Subcutaneous adipose tissue (tissue), 4 donors: ENCODE data around the gene CPA5. TPM values are rescaled to one million over a fixed set of nuclear protein-coding genes. Genes with fewer than 3 reads are reported as not detected.

Source experiments
- total RNA-seq, 4 donors: library from RNA; depleted of rRNA; stranded (reverse); fragments of >200 nt; gene quantifications; one replicate each; pipeline ENCODE4 v1.1.0, GENCODE V29; 2016
- TF ChIP-seq, protein P1 (sequence below): fragments of 450-650 bp; IDR thresholded peaks from one replicate; pipeline ENCODE4 v1.5.1; 2016; ENCODE audit warnings: low read depth, mild to moderate bottlenecking, control low read depth, antibody characterized with exemption, moderate library complexity

CPA5 gene
- total RNA-seq, 4 donors from 2014 or later, result not detected

DNA sequence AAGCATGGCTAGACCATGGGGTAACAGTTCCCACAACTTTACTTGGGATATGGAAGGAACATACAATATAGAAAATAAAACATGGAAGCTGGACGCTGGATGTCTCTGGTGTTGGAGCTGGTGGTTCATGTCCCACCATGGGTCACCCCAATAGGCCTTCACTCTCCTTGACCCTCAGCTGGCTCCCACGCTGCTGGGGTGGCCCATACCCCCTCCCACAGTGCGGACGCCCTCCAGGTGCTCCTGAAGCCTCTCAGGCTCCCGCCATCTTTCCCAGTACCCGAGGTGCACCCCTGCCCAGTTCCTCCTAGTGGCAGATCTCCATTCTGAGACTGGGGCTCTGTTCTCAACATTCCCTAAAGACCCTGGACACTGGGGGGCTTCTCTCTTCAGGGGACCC, 29.9 kb downstream of the CPA5 start:
- TF ChIP-seq, protein P1, sequence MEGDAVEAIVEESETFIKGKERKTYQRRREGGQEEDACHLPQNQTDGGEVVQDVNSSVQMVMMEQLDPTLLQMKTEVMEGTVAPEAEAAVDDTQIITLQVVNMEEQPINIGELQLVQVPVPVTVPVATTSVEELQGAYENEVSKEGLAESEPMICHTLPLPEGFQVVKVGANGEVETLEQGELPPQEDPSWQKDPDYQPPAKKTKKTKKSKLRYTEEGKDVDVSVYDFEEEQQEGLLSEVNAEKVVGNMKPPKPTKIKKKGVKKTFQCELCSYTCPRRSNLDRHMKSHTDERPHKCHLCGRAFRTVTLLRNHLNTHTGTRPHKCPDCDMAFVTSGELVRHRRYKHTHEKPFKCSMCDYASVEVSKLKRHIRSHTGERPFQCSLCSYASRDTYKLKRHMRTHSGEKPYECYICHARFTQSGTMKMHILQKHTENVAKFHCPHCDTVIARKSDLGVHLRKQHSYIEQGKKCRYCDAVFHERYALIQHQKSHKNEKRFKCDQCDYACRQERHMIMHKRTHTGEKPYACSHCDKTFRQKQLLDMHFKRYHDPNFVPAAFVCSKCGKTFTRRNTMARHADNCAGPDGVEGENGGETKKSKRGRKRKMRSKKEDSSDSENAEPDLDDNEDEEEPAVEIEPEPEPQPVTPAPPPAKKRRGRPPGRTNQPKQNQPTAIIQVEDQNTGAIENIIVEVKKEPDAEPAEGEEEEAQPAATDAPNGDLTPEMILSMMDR, result no peak

DNA sequence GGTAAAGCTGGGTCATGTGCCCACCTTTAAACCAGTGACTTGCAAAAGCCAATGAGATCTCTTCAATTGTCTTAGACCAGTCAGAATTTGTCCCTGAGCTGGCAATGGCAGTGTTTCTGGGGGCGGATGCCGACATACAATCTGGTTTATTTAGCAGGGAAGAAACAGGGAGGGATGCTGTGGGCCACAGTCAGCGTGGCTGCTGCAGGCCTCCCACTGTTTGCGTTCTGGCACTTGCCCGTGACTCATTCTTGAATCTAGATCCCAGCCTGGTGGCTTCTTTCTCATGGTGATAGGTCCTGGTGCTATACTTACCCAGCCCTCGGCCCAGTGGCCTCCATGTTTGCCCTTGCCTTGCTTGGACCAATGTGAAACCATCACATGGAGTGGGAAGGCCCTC, 32.6 kb downstream of the CPA5 start:
- TF ChIP-seq, protein P1, result no peak

DNA sequence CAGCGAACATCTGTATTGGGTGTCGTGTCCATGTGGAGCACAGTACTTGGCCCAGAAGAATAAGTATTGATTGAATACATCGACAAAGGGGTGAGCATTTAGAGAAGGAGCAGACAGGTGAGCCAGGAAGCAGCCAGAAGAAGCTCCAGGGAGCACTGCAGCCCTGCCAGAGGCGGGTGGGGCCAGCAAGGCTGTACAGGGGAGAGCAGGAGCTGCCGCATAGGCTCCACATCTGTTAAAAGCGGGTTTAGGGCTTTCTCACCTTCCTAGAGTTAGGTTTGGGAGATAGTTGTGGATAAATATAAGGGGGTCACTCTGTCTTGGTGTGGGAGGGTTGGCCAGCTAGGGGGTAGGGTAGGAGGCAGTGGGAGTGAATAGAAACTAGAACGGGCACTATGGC, 34.4 kb downstream of the CPA5 start:
- TF ChIP-seq, protein P1, result no peak

DNA sequence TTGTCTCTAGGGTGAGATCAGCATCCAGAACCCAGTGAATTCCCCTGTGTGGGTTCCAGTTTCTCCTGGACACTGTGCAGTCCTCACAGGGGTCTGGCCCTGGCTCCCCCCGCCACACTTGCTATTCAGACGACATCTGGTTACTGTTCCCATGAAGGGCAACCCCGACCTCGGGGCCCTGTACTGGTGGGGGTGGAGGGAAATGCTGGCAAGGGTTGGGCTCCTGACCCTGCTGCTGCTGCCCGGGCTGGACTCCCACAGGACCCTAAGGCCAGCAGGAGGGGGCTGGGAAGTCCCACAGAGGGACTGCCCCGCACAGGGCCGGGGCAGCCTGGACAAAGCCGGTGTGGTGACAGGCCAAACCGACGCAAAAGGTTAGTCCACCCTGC, 34.9 kb downstream of the CPA5 start:
- TF ChIP-seq, protein P1, result no peak

DNA sequence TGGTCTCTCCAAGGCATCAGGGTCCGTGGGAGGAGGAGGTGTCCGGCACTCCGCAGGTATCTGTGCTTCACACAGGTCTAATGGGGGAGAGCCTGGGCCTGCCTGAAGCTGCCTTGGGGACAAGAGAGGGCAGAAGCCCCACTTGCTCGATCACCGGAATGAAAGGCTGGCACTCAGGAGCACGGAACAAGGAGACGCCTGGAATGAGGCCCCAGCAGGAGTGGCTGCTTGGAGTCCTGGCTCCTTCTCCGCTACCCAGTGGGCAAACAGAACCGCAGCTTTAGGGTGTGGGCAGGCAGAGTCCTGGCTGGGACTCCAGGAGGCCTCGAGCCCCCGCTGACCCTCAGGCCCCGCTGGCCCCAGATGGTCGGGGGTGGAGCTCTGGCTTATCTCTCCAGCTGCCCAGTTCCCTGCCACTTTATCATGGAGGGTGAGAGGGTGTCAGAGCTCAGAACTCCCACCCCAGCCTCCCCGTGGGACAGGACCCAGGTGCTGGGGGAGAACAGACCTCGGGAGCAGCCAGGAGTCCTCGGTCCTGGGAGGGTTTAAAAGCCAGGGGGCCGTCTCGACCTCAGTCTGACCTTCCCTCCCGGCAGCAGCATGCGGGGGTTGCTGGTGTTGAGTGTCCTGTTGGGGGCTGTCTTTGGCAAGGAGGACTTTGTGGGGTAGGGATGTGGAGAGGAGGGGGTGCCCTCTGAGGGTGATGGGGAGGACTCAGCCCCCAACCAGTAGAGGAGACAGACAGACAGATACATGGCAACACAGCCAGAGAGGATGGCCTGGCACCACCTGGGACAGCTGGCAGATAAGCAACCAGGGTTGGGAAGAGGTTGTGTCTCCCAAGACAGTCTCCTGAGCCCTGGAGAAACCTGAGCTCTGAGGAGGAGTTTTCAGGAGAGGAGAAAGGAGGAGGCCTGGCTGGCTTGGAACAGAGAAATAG, 35.6 kb downstream of the CPA5 start, which contains the start of gene CPA1:
CPA1 (plus strand) TSS at position 574 of the 940 bp plus-strand sequence; CDS start at position 601, 27 bp downstream.
- TF ChIP-seq, protein P1, result no peak

DNA sequence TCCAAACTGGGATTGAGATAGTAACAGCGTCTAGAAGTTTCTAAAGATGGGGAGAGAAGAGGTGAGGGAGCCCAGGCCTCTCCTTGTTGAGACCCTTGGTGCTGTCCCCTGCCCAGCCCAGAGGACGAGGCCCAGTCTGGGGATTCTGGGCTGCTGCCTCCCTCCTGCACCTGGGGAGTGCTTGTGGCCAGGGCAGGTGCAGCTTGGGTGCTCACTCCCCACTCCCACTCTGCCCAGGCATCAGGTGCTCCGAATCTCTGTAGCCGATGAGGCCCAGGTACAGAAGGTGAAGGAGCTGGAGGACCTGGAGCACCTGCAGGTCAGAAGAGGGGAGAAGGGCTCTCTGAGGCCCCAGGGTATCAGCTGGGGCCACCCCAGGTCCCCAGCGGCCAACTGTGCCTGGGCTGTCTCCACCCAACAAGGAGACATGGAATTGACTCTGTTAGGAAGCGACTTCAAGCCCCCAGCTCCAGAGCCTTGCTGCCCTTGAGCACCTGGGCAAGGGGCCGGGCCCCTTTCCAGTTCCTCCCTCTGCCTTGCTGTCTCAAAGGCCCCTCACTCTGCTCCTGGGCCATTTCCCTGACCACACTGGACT, 36.3 kb downstream of the CPA5 start:
- TF ChIP-seq, protein P1, result no peak
